NCI-H1417 (cell line): Measurements from ENCODE around the gene PDE11A.
A peak's percentile ranks its signal among the peaks of the same experiment; 100 is the strongest.
"Not testable (repeated sequence)": the region's sequence is repeated elsewhere in the genome, so short reads cannot be mapped to it uniquely, and the experiment has no call there.

Experiments used
- DNase-seq, 3 experiments: peaks; one replicate each; lab custom pipeline; 2025; lab: John Stamatoyannopoulos, UW

PDE11A gene

DNA sequence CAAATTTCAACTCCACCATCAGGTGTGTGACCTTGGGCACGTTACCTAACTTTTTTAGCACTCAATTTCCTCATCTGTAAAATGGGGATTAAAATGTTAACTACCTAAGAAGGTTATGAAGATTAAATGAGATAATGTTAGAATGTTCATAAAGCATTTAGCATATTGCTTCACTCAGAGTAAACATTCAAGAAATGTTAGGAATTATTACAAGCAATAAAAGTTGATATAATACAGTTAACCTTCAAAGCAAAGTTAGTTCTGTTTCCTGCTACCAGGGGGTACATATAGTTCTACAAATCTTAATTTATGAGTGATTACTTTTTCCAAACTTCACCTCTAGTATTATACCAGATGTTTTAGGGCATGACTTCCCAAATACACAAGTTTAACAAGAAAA, 254.2 kb downstream of the PDE11A start:
- DNase-seq: no peak

DNA sequence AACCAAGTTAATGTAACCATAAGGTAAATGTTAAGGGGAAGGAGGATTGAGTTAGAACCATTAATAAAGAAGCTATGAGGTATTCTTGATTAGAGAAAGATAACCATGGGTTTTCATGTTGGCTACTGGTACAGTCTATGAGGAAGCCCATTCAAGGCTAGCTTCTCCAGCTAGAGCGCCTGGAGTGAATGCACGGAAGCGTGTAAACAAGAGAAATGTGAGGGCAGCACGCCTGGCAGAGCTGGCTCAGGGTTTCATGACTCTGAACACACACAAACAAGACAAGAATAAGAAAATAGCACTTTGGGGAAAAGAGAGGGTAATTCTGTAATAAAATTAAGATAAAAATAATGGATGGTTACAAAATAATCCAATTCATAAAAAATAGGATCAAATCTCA, 255.3 kb downstream of the PDE11A start:
- DNase-seq: peak in 1 of 3 experiments; percentile 27

DNA sequence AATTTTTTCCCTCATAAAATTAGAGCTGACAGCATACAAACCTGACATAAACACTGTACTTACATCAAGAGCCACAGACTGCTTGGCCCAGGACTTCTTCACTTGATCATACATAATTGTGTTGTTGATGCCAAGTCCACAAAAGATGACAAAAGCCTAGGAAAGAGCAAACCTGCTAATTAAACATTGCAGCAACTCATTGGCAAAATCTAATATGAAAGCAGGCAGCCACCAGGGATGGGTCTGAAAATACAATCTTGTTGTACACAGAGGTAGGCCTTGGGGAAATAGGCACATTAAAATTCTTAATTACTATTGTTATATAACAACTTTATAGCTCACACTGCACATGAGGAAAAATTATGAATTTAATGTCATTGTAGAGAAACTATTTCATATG, 255.8 kb downstream of the PDE11A start:
- peak in 2 of 3 experiments; percentile 17 to 57 for DNase-seq

DNA sequence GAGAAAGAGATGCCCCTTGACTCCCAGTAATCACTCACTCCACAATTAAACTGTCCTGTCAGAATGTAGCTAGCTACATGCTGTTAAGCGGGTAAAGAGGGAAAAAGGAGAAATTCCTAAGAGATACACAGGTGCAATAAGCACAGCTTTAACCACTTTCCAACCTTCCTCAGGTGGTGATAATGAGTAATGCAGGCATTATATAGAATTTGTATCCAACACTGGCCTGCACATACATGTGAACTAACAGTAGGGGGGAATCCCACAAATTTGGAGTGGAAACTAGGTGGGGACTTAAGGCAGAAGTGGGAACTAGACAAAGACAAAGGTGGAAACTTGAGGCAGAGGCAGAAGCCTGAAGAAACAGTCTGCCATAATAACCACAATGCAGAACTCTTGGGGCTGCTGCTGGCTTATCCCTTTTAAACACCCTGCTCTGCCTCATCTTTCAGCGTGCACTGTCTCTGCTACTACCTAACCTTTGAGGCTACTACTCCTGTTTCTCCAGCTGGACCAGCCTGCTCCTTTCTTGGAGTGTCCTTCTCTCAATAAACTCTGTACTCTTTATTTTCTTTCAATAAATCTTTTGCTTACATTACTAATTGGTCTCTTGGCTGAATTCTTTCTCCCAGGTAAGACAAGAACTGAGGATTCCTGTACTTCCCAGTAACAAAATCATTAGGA, 259.7 kb downstream of the PDE11A start:
- DNase-seq: no peak

DNA sequence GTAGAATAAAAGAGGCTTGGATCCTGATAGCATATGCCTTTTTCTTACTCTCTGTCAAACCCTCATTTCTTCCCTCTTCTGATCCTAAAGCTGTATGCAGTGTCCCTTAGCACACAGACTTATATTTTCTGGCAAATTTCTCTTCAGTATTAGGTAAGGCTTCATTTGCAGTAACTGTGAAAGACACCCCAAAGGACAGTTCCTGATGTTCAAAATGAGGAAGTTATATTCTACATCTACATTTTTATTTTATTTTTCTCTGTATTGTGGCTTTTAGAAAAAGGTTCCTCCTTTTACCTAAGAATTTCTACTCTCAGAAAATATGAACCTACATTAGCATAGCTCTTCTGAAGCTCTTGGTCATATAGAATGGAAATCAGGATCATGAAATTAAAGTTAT, 261.7 kb downstream of the PDE11A start:
- DNase-seq: no peak

DNA sequence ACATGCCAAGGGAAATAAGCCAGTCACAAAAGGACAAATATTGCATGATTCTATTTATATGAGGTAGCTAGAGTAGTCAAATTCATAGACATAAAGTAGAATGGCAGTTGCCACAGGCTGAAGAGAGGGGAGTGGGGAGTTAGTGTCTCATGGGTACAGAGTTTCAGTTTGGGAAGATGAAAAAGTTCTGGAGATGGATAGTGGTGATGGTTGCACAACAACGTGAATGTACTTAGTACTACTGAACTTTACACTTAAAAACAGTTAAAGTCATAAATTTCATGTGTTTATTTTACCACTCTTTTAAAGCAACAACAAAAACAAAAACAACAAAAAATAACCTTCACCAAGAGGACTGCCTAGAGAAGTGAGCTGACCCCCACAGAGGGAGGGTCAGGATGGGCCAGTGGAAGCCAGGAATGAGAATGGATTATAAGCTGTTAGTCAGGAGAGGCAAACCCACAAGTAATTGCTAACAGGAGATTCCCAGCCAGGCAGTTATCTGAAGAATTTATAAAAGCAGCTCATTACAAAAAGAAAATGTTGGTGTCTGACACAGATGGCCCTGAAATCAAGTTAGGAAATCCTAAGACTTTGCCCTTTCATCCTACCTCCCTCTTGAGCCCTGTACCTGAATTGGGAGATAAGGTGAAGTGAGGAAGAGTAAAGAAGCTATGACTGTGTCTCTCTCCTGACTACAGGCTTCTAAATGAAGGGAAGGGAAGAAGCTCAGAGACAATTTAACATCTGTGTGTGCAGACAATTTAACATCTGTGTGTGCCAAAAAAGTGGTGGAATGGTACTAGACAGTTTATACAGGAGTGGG, 263.4 kb downstream of the PDE11A start:
- DNase-seq: no peak

DNA sequence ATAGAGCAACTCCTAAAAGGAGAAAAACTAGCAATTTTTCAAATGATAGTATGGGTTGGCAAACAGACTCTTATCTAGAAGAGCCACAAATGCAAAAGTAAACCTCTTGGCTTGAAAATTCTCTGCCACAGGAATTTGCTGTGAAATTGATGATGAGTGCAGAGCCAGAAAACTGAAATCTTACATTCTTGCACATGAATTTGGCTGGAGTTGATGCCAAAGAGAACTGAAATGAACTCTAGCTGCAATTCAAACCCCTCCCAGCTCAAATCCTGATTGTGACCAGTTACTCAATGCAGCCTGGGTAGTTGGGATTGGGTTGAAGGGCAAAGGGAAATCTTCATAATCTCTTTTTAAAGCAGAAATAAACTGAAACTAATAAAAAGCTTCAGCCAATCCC, 266.6 kb downstream of the PDE11A start:
- no peak for DNase-seq

DNA sequence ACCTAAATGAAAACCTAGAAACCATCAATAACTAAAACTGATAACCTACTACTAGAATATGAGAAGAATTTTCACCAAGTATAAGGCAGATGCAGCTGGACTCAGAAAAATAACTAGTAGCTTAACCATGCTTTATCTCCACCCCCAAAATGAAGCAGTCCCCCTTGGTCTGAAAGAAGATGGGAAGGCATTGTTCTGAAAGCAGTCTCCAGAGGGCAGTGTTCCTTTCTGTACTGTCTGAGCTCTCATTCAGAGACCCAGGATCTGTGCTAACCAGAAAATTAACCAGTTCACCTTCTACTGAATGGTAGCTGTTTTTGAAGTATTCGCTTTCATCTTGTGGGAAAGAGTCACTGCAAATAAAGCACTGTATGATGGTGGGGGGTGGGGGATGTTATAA, 273.0 kb downstream of the PDE11A start:
- peak; percentile 14 to 74 (median 45) for DNase-seq

DNA sequence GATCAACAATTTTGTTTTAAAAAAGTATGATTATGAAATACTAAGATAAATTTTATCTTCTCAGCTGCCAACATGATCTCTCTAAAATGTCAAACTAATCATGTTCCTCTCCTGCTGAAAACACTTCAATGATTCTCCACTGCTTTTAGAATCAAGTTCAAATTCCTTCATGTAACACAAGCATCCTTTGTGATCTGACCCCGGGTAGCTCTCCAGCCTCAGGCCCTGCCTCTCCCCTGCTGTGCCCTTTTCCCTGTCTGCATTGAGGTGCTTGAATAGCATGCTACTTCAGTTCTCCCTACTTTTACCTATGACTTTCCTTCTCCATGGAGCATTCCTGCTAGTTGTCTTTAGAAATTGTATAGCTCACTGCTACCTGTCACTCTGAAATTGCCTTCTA, 274.8 kb downstream of the PDE11A start:
- peak in 1 of 3 experiments; percentile 23 for DNase-seq

DNA sequence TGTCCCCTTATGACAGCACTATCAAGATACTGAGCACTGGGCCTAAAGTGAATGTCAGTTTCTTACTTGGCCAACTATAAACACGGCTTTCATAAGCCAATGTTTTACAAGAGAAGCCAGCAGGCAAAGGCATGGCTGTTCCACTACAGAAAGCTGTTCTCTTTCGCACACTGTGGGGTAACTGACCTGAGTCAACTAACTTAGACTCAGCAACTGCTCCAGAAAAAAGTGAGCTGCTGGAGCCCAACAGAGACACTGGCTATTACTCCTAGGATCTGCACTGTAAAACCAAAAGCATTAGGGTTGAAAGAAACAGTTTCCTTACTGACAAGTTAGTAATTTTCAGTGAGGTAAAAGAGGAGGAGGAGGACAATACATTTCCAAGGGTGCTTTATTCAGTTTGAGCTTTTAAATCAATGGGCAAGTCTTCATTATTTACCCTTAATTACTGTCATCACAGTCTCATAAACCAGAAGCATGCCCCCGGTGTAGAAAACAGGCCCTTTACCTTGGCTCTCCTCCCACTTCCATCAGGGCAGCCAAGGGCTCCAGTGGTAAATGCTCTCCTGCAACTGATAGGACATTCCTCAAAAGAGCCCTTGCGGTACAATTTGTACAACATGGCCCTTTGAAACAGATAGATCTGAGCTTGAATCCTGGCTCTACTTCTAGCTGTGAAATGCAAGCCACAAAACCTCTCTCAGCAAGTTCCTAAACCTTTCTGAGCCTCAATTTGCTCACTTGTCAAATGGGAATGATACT, 275.7 kb downstream of the PDE11A start:
- DNase-seq: peak in 2 of 3 experiments; percentile 5 to 39

DNA sequence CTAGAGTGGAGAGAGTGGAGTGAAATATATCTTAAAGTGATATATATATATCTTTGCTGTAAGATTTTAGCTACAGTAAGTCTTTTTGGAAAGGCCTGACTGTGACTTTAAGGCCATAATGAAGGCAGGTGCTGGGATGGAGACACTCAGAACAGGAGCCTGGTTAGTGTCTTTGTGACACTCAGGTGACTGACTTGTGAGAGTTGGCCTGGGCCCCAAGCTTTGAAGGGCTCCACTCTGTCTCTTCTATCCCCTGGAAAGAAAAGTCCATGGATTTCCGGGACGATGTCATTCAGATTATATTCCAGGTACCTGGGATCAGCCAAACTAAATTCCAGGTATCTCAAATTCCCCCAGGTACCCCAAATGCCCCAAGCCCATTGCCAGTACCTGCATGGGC, 276.6 kb downstream of the PDE11A start:
- DNase-seq: no peak

DNA sequence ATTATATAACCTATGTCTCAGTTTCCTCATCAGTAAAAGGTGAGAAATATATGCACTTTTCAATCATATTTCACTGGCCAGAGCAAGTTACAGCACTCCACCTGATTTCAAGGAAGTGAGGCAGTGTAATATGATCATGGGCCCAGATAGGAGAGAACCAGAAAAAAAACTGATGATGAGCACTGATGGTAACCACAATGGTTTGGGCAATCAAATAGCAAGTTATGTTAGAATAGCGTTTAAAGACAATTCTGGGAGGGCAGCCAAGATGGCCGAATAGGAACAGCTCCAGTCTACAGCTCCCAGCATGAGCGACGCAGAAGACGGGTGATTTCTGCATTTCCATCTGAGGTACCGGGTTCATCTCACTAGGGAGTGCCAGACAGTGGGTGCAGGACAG, 287.4 kb downstream of the PDE11A start:
- DNase-seq: not testable (repeated sequence)

DNA sequence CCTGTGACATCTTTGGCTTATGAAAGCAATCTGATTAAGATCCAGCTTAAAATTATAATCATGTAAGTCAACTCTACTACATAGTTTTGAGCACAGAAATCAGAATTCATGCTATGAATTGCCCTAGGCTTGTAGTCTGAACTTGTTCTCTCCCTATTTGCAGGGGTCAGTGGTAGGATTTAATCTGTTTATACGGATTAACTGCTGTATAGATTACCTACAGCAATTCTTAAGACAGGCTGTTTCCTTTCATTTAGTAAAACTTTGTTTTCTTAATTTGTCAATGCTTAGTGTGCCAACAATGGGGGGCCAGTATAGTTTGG, 287.9 kb downstream of the PDE11A start:
- DNase-seq: no peak

DNA sequence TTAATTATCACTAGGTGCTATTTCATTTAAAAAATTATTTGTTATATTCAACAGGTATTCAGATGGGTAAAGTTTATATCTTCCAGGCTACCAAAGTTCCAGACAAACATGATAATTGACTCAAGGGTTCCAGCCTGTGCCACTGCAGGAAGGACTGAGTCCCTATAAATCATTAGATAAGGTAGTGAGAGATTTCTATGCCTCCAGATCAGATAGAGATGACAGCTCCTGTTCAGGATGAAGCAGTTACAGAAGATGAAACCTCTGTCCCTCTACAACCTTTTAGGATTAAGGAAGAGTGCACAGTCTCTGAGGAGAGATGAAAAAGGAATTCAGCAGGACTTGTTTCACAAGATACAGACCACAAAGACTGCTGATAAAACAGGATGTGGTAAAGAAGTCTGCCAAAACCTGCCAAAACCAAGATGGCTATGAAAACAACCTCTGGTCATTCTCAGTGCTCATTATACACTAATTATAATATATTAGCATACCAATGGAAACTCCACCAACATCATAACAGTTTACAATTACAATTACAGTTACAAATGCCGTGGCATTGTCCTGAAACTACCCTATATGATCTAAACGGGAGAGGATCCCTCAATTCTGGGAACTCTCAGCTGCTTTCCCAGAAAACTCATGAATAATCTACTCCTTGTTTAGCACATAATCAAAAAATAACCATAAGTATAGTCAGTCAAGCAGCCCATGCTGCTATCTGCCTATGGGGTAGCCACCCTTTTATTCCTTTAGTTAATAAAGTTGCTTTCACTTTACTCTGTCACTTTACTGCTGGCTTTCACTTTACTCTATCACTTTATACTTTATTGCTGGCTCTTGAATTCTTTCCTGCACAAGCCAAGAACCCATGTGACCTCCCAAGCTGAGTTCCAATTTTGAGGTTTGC, 288.5 kb downstream of the PDE11A start:
- no peak for DNase-seq

DNA sequence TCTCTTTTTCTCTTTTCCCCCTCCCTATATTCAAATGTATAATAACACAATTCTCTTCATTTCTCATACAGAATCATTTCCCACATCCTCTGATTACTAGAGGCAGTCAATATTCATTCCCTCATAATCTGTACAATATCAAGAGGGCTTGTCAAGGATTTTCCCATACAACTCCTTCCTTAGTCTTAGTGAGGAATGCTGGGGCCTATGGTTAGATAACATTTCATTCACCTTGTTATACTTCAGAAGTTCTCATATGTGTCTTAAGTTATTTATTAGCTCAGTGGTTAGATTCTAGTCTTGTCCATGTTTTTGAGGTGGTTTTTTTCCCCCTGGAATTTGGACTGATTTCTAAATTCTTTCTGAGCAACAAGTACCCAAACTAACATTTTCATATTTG, 289.5 kb downstream of the PDE11A start:
- DNase-seq: no peak

DNA sequence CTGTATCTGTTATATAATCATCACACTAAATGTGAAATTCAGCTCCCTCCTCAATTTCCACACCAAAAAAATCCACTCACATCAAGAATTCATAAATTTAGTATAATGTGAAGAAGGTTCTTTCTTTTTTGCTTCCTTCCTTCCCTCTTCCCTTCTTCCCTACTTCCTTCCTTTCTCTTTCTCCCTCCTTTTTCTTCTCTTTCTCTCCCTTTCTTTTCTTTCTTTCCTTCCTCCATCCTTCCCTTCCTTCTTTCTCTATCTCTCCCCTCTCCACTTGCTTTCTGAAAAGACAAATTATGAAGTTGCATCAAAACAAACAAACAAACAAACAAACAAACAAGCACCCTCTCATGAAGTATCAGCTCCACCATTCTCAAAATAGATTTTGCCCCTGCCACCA, 290.0 kb downstream of the PDE11A start:
- DNase-seq: no peak

DNA sequence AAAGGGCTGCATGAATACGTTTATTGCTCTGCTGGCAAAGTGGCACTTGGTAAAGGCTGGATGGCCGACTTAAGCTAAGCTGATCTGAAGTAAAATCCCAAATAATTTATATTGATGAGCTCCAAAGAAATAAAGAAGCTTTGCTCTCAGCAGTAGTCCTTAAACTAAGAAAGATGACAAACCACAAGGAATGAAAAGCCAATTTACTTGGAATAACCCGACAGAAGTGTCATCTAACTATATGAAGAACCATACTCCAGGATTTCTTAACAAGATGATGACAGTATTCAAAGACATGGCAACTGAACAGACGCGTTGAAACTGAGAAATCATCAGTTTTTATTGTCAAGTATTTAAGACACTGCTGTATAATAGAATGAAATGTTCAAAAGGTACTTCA, 294.1 kb downstream of the PDE11A start:
- DNase-seq: no peak

DNA sequence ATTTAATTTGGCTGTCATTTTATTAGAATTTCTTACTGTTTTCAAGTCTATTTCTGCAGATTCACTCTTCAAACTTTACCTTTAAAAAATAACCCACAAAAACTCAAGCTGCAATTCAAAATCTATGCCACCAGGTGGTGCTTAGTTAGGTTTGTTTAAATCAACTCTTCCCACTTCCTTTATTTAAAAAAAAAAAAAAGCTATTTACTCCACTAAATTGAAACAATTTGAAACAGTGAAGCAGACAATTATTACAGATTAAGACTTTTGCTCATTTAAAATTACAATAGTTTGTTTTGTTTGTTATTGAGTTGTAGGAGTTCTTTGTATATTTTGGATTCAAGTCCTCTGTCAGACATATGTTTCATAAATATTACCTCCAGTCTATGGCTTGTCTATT, 300.0 kb downstream of the PDE11A start:
- DNase-seq: peak; percentile 5 to 49 (median 5)

DNA sequence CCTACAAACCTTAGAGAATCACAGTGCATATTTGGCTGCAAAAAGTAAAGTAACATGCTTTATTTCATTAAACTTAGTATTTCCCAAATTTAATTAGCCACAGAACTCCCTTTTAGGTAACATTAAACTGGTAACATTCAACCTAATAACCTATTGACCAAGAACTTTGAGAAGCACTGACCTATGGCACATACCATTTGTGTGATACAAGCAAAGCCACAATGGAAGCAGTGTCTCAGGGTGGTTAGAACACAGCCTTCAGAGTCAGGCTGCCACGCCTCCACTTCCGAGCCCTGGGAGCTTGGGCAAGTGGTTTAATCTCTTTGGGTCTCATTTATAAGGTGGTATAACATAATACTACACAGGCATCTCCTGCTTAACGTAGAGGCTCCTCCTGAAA, 301.4 kb downstream of the PDE11A start:
- DNase-seq: no peak

DNA sequence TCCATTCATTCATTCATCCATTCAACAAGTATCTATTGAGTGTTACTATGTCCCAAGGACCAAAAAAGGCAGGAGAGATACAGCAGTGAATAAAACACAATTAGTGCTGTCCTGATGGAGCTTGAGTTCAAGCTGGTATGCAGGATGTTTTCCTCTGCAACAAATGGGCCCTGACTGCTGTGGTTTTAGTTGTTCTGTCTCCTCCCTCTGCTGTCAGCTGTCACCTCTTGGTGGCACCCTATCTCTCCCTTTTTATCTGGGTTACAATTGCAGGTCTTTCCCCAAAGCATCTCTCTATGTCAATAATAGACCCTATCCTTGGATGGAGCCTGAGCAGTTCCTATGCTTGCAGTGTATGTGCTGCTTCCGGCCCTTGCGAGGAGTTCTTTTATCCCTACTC, 304.8 kb downstream of the PDE11A start:
- DNase-seq: peak in 1 of 3 experiments; percentile 4

DNA sequence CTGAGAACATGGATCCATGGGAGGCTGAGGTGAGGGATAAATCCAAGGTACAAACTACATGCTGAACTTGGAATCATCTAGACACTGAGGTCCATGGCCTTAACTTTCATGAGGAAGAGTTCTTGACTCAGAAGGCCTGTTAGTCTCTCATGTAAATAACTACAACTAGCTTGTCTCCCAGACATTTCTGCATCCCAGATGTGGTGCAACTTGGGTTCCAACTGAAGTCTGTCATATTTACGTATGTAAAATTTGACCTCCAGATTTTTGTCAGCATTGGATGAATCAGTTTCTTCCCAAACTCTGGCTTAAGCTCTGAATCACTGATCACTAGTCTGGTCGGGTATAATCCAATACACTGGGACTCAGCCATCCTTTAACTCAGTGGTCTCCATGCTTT, 306.9 kb downstream of the PDE11A start:
- DNase-seq: no peak
